Neuronal stem cell (in vitro differentiated cells): ENCODE data around the gene DTX1.
A peak's percentile ranks its signal among the peaks of the same experiment; 100 is the strongest.

Source experiments
- DNase-seq: peaks from one replicate; pipeline ENCODE4 v3.0.0-alpha.2; 2013; ENCODE audit warnings: low spot score
- H2AFZ ChIP-seq: one replicate; pipeline ENCODE4 v1.6.1; 2013; ENCODE audit warnings: mild to moderate bottlenecking, low read length, inconsistent platforms
- H2AK5ac ChIP-seq: 2 replicates; pipeline ENCODE4 v1.6.1; 2013; ENCODE audit warnings: low read depth, mild to moderate bottlenecking, inconsistent platforms, low read length, moderate library complexity, mixed read lengths
- H2BK120ac ChIP-seq: 2 replicates; pipeline ENCODE4 v1.6.1; 2013; ENCODE audit warnings: low read depth, mild to moderate bottlenecking, inconsistent platforms, low read length, moderate library complexity, mixed read lengths
- H2BK12ac ChIP-seq: one replicate; pipeline ENCODE4 v1.6.1; 2013; ENCODE audit warnings: low read length, inconsistent platforms
- H2BK15ac ChIP-seq: 2 replicates; pipeline ENCODE4 v1.6.1; 2013; ENCODE audit warnings: mild to moderate bottlenecking, low read length, inconsistent platforms, mixed read lengths
- H2BK5ac ChIP-seq: one replicate; pipeline ENCODE4 v1.6.1; 2013; ENCODE audit warnings: inconsistent platforms, mild to moderate bottlenecking, low read length, moderate library complexity
- H3K14ac ChIP-seq: one replicate; pipeline ENCODE4 v1.6.1; 2013; ENCODE audit warnings: low read length, inconsistent platforms
- H3K18ac ChIP-seq: 2 replicates; pipeline ENCODE4 v1.6.1; 2013; ENCODE audit warnings: low read length, inconsistent platforms
- H3K23ac ChIP-seq: 2 replicates; pipeline ENCODE4 v1.6.1; 2013; ENCODE audit warnings: low read depth, mild to moderate bottlenecking, mixed read lengths, low read length, inconsistent platforms; ENCODE audit not compliant: poor library complexity
- H3K27ac ChIP-seq: replicated peaks from 3 replicates; pipeline ENCODE4 v1.5.1; 2013; ENCODE audit warnings: low read length, inconsistent platforms
- H3K27me3 ChIP-seq, 3 experiments: 2 replicates each; pipeline ENCODE4 v1.6.1; 2013; ENCODE audit warnings: low read length in 3 of 3, mild to moderate bottlenecking in 2 of 3, inconsistent platforms in 1 of 3, low read depth in 1 of 3, mixed read lengths in 1 of 3, moderate library complexity in 1 of 3; ENCODE audit not compliant: control insufficient read depth in 3 of 3, insufficient read depth in 3 of 3
- H3K36me3 ChIP-seq, 2 donors: replicated peaks in 1 of 2; 2 replicates each; pipeline ENCODE4 v1.6.1; 2013; ENCODE audit warnings: low read length in 2 of 2; ENCODE audit not compliant: control insufficient read depth in 2 of 2, insufficient read depth in 2 of 2
- H3K4ac ChIP-seq: 2 replicates; pipeline ENCODE4 v1.6.1; 2013; ENCODE audit warnings: inconsistent platforms, mild to moderate bottlenecking, low read length, moderate library complexity
- H3K4me1 ChIP-seq, 2 donors: 1 replicate in 1 of 2; 2 replicates in 1 of 2; pipeline ENCODE4 v1.6.1; 2013; ENCODE audit warnings: low read length in 2 of 2, low read depth in 1 of 2; ENCODE audit not compliant: control insufficient read depth in 2 of 2, insufficient read depth in 1 of 2
- H3K4me2 ChIP-seq: one replicate; pipeline ENCODE4 v1.6.1; 2013; ENCODE audit warnings: mild to moderate bottlenecking, low read length, inconsistent platforms; ENCODE audit not compliant: insufficient read depth, poor library complexity, severe bottlenecking
- H3K4me3 ChIP-seq, 2 donors: 2 replicates each; pipeline ENCODE4 v1.5.1; 2013; ENCODE audit warnings: low read length in 2 of 2, mild to moderate bottlenecking in 2 of 2, inconsistent platforms in 1 of 2, moderate library complexity in 1 of 2
- H3K79me1 ChIP-seq: one replicate; pipeline ENCODE4 v1.6.1; 2013; ENCODE audit warnings: low read depth, mild to moderate bottlenecking, inconsistent platforms, low read length, moderate library complexity
- H3K9ac ChIP-seq: one replicate; pipeline ENCODE4 v1.6.1; 2013; ENCODE audit warnings: mild to moderate bottlenecking, low read depth, low read length, inconsistent platforms; ENCODE audit not compliant: poor library complexity
- H3K9me3 ChIP-seq, 2 donors: replicated peaks in 1 of 2; 2 replicates each; pipeline versions ENCODE3 to v1.6.1; 2013; ENCODE audit warnings: low read length in 2 of 2, mild to moderate bottlenecking in 2 of 2, inconsistent platforms in 1 of 2, low read depth in 1 of 2, mixed read lengths in 1 of 2, moderate library complexity in 1 of 2; ENCODE audit not compliant: control insufficient read depth in 2 of 2, insufficient read depth in 1 of 2
- H4K8ac ChIP-seq: one replicate; pipeline ENCODE4 v1.6.1; 2013; ENCODE audit warnings: low read depth, mild to moderate bottlenecking, inconsistent platforms, low read length, moderate library complexity
- H4K91ac ChIP-seq: one replicate; pipeline ENCODE4 v1.6.1; 2013; ENCODE audit warnings: low read length, low read depth, mild to moderate bottlenecking, inconsistent platforms; ENCODE audit not compliant: poor library complexity
- WGBS, 2 donors: extraction: QIAGEN DNeasy Blood & Tissue Kit; methylation state at CpG; one replicate each; pipeline ENCODE4 v1.1.7; 2013; ENCODE audit warnings: missing lambda C conversion rate in 2 of 2, mixed read lengths in 1 of 2; ENCODE audit not compliant: insufficient read length in 2 of 2, insufficient replicate concordance in 1 of 2; ENCODE audit errors: extremely low coverage in 2 of 2; 5-methylcytosine and 5-hydroxymethylcytosine counted together

The DTX1 gene

DNA sequence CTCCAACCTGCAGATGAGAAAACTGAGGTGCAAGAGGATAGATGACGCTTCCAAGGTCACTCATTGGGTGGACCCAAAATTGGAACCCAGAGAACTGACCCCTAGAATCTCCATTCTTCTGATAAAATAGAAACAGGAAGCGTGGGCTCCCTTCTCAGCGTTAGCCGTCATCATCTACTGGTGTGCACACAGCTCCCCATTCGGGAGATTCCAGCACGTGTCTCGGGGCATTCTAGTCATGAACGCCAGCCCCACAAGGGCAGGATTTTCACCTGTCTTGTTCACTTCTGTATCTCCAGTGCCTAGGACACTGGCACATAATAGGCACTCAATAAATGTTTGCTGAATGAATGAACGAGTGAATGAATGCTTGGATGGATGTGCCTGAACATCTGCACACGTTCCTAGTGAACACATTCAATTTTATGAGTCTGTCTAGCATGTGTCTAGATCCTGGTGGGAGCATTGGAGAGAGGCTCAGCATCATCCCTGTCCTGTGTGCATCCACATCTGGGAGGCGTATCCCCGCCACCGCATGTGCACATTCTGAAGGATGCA lies 48.5 kb downstream of the DTX1 start:
- Histone ChIP-seq H3K14ac (no peak overlapping the region), H4K91ac (no peak overlapping the region), H3K27ac (no peak overlapping the region), H4K8ac (no peak overlapping the region), H3K79me1 (no peaks in the 10 kb centered on the region), H3K9ac (no peak overlapping the region), H3K4ac (no peak overlapping the region), H2BK120ac (no peak overlapping the region), H3K27me3 (peaks cover 0 to 23% (median 0%) of the 10 kb centered on the region in 3 experiments), H3K18ac (no peak overlapping the region), H2BK5ac (no peak overlapping the region), H3K4me2 (no peak overlapping the region), H3K36me3 (no peaks in the 10 kb centered on the region), H2AK5ac (no peak overlapping the region), H2AFZ (no peak overlapping the region), H3K4me3 (no peak overlapping the region), H3K4me1 (peaks cover 0 to 3% of the 10 kb centered on the region in 2 donors), H2BK15ac (no peak overlapping the region), H3K23ac (no peak overlapping the region), H3K9me3 (no peaks in the 10 kb centered on the region), H2BK12ac (no peak overlapping the region)
- WGBS, 2 donors = no CpG with 5 or more reads among the region's 13 CpGs
- DNase-seq = no peak

DNA sequence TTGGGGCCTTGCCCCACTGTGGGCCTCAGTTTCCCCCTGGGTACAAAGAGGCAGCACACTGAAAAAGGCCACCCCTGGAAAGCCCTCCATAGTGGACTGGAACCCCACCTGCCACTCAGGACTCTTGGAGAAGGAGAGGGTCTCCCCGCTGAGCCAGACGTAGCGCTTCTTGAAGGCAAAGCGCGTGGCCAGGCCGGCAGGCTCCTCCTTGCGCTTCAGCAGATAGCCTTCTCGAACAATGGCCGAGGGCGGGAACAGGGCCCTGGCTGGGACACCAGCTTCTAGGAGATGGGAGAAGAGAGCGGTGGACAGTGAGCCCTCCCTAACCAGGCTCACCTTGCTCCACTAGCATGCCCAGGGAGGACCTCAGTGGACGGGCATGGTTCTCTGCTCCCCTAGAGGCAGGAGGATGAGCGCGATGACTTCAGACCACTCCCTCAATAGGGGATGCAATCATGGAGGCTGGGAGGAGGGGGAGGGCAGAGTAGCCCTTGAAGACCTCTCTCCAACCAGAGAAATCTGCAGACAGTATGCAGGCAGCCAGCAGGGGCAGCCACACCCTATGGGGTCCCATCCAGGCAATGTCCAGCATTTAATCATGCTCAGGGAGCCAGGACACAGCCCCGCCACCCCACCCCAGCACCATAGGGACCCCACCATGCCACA lies 49.2 kb downstream of the DTX1 start:
- Histone ChIP-seq H2BK5ac (peak overlapping the region; percentile 79), H3K4me1 (peaks cover 0 to 3% of the 10 kb centered on the region in 2 donors), H2BK12ac (no peak overlapping the region), H3K4me2 (no peak overlapping the region), H3K27me3 (peaks cover 0 to 23% (median 0%) of the 10 kb centered on the region in 3 experiments), H3K27ac (no peak overlapping the region), H3K18ac (peak overlapping the region; percentile 55), H4K8ac (no peak overlapping the region), H3K9me3 (no peaks in the 10 kb centered on the region), H2AK5ac (no peak overlapping the region), H4K91ac (no peak overlapping the region), H3K4me3 (no peak overlapping the region), H3K79me1 (no peaks in the 10 kb centered on the region), H3K4ac (no peak overlapping the region), H2BK120ac (peak overlapping the region; percentile 47), H2AFZ (no peak overlapping the region), H3K9ac (no peak overlapping the region), H3K14ac (no peak overlapping the region), H2BK15ac (no peak overlapping the region), H3K36me3 (no peaks in the 10 kb centered on the region), H3K23ac (peak overlapping the region; percentile 9)
- DNase-seq = no peak
- WGBS, 2 donors = no CpG with 5 or more reads among the region's 15 CpGs

DNA sequence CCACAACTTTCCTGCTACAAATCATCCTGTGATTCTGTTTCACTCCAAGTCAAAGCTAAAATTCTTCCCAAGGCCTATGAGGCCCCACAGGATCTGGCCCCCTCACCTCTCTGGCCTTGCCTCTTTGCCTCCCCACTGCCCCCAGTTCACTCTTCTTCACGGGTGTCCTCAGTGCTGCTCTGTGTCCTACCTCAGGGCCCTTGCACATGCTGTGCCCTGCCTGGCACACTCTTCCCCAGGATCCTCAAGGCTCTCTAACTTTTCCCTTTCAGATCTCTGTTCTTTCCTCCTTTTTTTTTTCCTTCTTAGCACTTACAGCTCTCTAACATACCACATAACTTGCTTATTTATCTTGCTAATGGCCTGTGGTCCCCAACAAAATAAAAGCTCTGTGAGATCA lies 49.8 kb downstream of the DTX1 start:
- Histone ChIP-seq H3K4me2 (no peak overlapping the region), H3K23ac (no peak overlapping the region), H2BK15ac (no peak overlapping the region), H3K14ac (no peak overlapping the region), H2AK5ac (no peak overlapping the region), H4K91ac (no peak overlapping the region), H3K79me1 (no peaks in the 10 kb centered on the region), H2BK5ac (no peak overlapping the region), H3K4ac (no peak overlapping the region), H3K4me1 (peaks cover 0 to 3% of the 10 kb centered on the region in 2 donors), H3K18ac (no peak overlapping the region), H3K9me3 (no peaks in the 10 kb centered on the region), H3K27me3 (peaks cover 0 to 23% (median 0%) of the 10 kb centered on the region in 3 experiments), H3K36me3 (no peaks in the 10 kb centered on the region), H3K27ac (no peak overlapping the region), H4K8ac (no peak overlapping the region), H2AFZ (no peak overlapping the region), H3K9ac (no peak overlapping the region), H2BK120ac (no peak overlapping the region), H2BK12ac (no peak overlapping the region), H3K4me3 (no peak overlapping the region)
- WGBS, 2 donors = no CpG with 5 or more reads among the region's 1 CpG
- no peak for DNase-seq

DNA sequence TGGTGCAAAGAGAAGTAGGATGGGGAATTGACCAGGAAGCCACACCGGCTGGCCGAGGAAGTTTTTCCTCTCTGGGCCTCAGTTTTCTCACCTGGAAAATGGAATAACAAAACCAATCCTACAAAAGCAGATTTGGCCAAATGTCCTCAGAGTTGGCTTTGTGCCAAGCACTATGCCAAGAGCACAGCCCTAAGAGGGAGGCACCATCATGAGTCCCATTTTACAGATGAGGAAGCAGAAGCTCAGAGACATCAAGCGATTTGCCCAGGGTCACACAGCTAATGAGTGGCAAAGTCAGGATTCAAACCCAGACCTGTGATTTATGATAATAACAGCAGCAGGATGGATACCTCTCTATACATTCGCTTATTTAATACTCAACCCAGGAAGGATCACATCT lies 51.8 kb downstream of the DTX1 start:
- WGBS, 2 donors = no CpG with 5 or more reads among the region's 4 CpGs
- Histone ChIP-seq H2BK120ac (no peak overlapping the region), H3K79me1 (no peaks in the 10 kb centered on the region), H3K14ac (no peak overlapping the region), H3K9ac (no peak overlapping the region), H2BK15ac (no peak overlapping the region), H3K18ac (no peak overlapping the region), H3K4me3 (no peak overlapping the region), H3K36me3 (no peaks in the 10 kb centered on the region), H4K91ac (no peak overlapping the region), H2AK5ac (no peak overlapping the region), H3K27ac (no peak overlapping the region), H4K8ac (no peak overlapping the region), H3K4me2 (no peak overlapping the region), H2AFZ (no peak overlapping the region), H3K9me3 (no peaks in the 10 kb centered on the region), H2BK5ac (no peak overlapping the region), H3K4ac (no peak overlapping the region), H3K23ac (no peak overlapping the region), H3K27me3 (peaks cover 0 to 33% (median 0%) of the 10 kb centered on the region in 3 experiments), H3K4me1 (peaks cover 0 to 3% of the 10 kb centered on the region in 2 donors), H2BK12ac (no peak overlapping the region)
- no peak for DNase-seq
